ENCODE results near the gene OXLD1.

The OXLD1 gene

DNA sequence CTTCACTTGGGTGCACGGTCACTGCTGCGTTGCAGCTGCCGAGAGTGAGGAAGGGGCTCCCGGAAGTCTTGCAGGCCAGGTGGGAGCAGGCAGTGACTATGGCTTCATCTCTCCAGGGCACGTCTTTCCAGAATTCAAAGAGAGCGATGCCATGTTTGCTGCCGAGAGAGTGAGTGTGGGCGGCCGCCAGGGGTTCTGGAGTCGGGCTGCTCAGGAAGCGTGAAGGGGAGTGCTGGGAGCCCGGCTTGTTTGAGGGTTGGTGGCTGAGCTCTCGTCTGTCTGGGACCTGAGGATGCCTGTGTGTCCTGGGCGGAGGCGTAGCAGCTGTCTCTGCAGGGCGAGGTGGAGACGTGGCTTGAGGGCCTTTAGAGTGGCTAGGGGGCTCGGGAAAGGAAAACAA is 23.7 kb upstream of the OXLD1 start:
- H3K27me3 ChIP-seq (ENCODE audit: control insufficient read depth, insufficient read depth, low read length) = no peaks in the 10 kb centered on the region
- H3K36me3 ChIP-seq (ENCODE audit: control insufficient read depth, insufficient read depth, low read length) = peaks cover 98% of the 10 kb centered on the region
- no peaks in the 10 kb centered on the region for H3K9me3 ChIP-seq (ENCODE audit: control insufficient read depth, insufficient read depth, low read depth, low read length)
- peaks cover 3% of the 10 kb centered on the region; the same call in 1 of the 2 replicates for H3K4me1 ChIP-seq (ENCODE audit: control insufficient read depth, insufficient read depth, low read length)
- no peak overlapping the region for H3K4me3 ChIP-seq (ENCODE audit: low read depth, low read length)
- H3K27ac ChIP-seq (ENCODE audit: low read depth, low read length) = no peak overlapping the region
- H3K9ac ChIP-seq (ENCODE audit: low read length) = no peak overlapping the region

DNA sequence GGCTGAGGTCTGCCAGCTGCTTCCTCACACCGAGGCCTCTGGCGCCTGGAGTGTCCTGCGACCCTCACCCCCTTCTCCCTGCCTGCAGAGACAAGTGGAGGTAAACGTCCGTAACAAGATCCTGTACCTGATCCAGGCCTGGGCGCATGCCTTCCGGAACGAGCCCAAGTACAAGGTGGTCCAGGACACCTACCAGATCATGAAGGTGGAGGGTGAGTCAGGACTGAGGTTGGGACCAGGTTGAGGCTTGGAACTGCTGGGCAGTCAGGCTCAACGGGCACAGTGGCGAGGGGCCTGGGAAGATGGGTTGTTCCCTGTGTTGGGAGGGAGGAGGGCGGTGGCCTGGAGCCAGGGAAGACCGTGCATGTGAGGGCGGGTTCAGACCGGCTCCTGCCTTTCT is 22.2 kb upstream of the OXLD1 start:
- H3K36me3 ChIP-seq (ENCODE audit: control insufficient read depth, insufficient read depth, low read length) = peaks cover 84% of the 10 kb centered on the region
- no peak overlapping the region for H3K4me3 ChIP-seq (ENCODE audit: low read depth, low read length)
- H3K27me3 ChIP-seq (ENCODE audit: control insufficient read depth, insufficient read depth, low read length) = no peaks in the 10 kb centered on the region
- no peaks in the 10 kb centered on the region for H3K9me3 ChIP-seq (ENCODE audit: control insufficient read depth, insufficient read depth, low read depth, low read length)
- no peak overlapping the region for H3K9ac ChIP-seq (ENCODE audit: low read length)
- peaks cover 9% of the 10 kb centered on the region for H3K4me1 ChIP-seq (ENCODE audit: control insufficient read depth, insufficient read depth, low read length)
- H3K27ac ChIP-seq (ENCODE audit: low read depth, low read length) = no peak overlapping the region

GRCh38 chr17:81687770-81688541 is 21.6 kb upstream of the OXLD1 start:
- Histone ChIP-seq H3K9me3 (ENCODE audit: control insufficient read depth, insufficient read depth, low read depth, low read length) (no peaks in the 10 kb centered on the region), H3K4me1 (ENCODE audit: control insufficient read depth, insufficient read depth, low read length) (peaks cover 9% of the 10 kb centered on the region), H3K36me3 (ENCODE audit: control insufficient read depth, insufficient read depth, low read length) (peaks cover 77% of the 10 kb centered on the region), H3K27me3 (ENCODE audit: control insufficient read depth, insufficient read depth, low read length) (no peaks in the 10 kb centered on the region), H3K9ac (ENCODE audit: low read length) (no peak overlapping the region), H3K27ac (ENCODE audit: low read depth, low read length) (no peak overlapping the region), H3K4me3 (ENCODE audit: low read depth, low read length) (no peak overlapping the region)

DNA sequence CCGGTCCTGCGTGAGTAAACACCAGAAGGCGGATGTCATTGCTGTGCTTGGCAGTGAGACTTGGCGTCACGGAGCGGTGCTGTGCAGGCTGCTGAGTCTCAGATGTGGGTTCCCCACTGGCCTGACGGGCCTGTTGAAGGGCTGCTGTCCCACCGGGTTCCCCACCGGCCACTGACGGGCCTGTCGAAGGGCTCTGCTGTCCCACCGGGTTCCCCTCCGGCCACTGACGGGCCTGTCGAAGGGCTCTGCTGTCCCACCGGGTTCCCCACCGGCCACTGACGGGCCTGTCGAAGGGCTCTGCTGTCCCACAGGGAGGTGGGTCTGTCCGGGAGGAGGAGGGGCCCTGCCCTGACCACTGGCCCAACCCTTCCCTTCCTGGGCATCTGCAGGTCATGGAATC is 20.2 kb upstream of the OXLD1 start:
- no peak overlapping the region for H3K4me3 ChIP-seq (ENCODE audit: low read depth, low read length)
- H3K9ac ChIP-seq (ENCODE audit: low read length) = no peak overlapping the region
- H3K4me1 ChIP-seq (ENCODE audit: control insufficient read depth, insufficient read depth, low read length) = peaks cover 14% of the 10 kb centered on the region
- peaks cover 69% of the 10 kb centered on the region for H3K36me3 ChIP-seq (ENCODE audit: control insufficient read depth, insufficient read depth, low read length)
- no peaks in the 10 kb centered on the region for H3K27me3 ChIP-seq (ENCODE audit: control insufficient read depth, insufficient read depth, low read length)
- H3K27ac ChIP-seq (ENCODE audit: low read depth, low read length) = no peak overlapping the region
- H3K9me3 ChIP-seq (ENCODE audit: control insufficient read depth, insufficient read depth, low read depth, low read length) = no peaks in the 10 kb centered on the region

GRCh38 chr17:81685108-81685507 is 18.7 kb upstream of the OXLD1 start:
- peaks cover 14% of the 10 kb centered on the region for H3K4me1 ChIP-seq (ENCODE audit: control insufficient read depth, insufficient read depth, low read length)
- H3K27me3 ChIP-seq (ENCODE audit: control insufficient read depth, insufficient read depth, low read length) = no peaks in the 10 kb centered on the region
- peak overlapping the region; percentile 77 for H3K9ac ChIP-seq (ENCODE audit: low read length)
- peak overlapping the region; percentile 75 for H3K4me3 ChIP-seq (ENCODE audit: low read depth, low read length)
- peaks cover 59% of the 10 kb centered on the region for H3K36me3 ChIP-seq (ENCODE audit: control insufficient read depth, insufficient read depth, low read length)
- no peak overlapping the region for H3K27ac ChIP-seq (ENCODE audit: low read depth, low read length)
- no peaks in the 10 kb centered on the region for H3K9me3 ChIP-seq (ENCODE audit: control insufficient read depth, insufficient read depth, low read depth, low read length)

GRCh38 chr17:81684442-81684911 is 18.1 kb upstream of the OXLD1 start:
- no peaks in the 10 kb centered on the region for H3K9me3 ChIP-seq (ENCODE audit: control insufficient read depth, insufficient read depth, low read depth, low read length)
- peak overlapping the region; percentile 77 for H3K9ac ChIP-seq (ENCODE audit: low read length)
- H3K27me3 ChIP-seq (ENCODE audit: control insufficient read depth, insufficient read depth, low read length) = no peaks in the 10 kb centered on the region
- H3K4me3 ChIP-seq (ENCODE audit: low read depth, low read length) = peak overlapping the region; percentile 75
- H3K36me3 ChIP-seq (ENCODE audit: control insufficient read depth, insufficient read depth, low read length) = peaks cover 53% of the 10 kb centered on the region
- H3K4me1 ChIP-seq (ENCODE audit: control insufficient read depth, insufficient read depth, low read length) = peaks cover 14% of the 10 kb centered on the region
- H3K27ac ChIP-seq (ENCODE audit: low read depth, low read length) = peak overlapping the region; percentile 24; the same call in 1 of the 2 replicates

GRCh38 chr17:81683584-81684441 is 17.4 kb upstream of the OXLD1 start, which contains the start of the genes ARL16 and HGS:
ARL16 (minus strand) TSS chr17:81683797; CDS start chr17:81683753, 44 bp downstream.
HGS (plus strand) TSS chr17:81684011; CDS start chr17:81684067, 56 bp downstream.
- Histone ChIP-seq H3K9me3 (ENCODE audit: control insufficient read depth, insufficient read depth, low read depth, low read length) (no peaks in the 10 kb centered on the region), H3K36me3 (ENCODE audit: control insufficient read depth, insufficient read depth, low read length) (peaks cover 46% of the 10 kb centered on the region), H3K9ac (ENCODE audit: low read length) (peak within 1 kb of the TSS; percentile 90), H3K4me3 (ENCODE audit: low read depth, low read length) (peak within 1 kb of the TSS; percentile 98), H3K27me3 (ENCODE audit: control insufficient read depth, insufficient read depth, low read length) (no peaks in the 10 kb centered on the region), H3K27ac (ENCODE audit: low read depth, low read length) (peak within 1 kb of the TSS; percentile 83; the same call in 1 of the 2 replicates), H3K4me1 (ENCODE audit: control insufficient read depth, insufficient read depth, low read length) (peaks cover 14% of the 10 kb centered on the region)

- Histone ChIP-seq H3K9ac (ENCODE audit: low read length) (peak overlapping the region; percentile 90), H3K27ac (ENCODE audit: low read depth, low read length) (peak overlapping the region; percentile 83; the same call in 1 of the 2 replicates), H3K9me3 (ENCODE audit: control insufficient read depth, insufficient read depth, low read depth, low read length) (no peaks in the 10 kb centered on the region), H3K36me3 (ENCODE audit: control insufficient read depth, insufficient read depth, low read length) (peaks cover 40% of the 10 kb centered on the region), H3K27me3 (ENCODE audit: control insufficient read depth, insufficient read depth, low read length) (no peaks in the 10 kb centered on the region), H3K4me3 (ENCODE audit: low read depth, low read length) (peak overlapping the region; percentile 98), H3K4me1 (ENCODE audit: control insufficient read depth, insufficient read depth, low read length) (peaks cover 14% of the 10 kb centered on the region)
Measured at GRCh38 chr17:81683208-81683583, 16.8 kb upstream of the OXLD1 start.

GRCh38 chr17:81682565-81683207 is 16.3 kb upstream of the OXLD1 start:
- H3K27ac ChIP-seq (ENCODE audit: low read depth, low read length) = peak overlapping the region; percentile 83; the same call in 1 of the 2 replicates
- peak overlapping the region; percentile 98 for H3K4me3 ChIP-seq (ENCODE audit: low read depth, low read length)
- no peaks in the 10 kb centered on the region for H3K27me3 ChIP-seq (ENCODE audit: control insufficient read depth, insufficient read depth, low read length)
- H3K9ac ChIP-seq (ENCODE audit: low read length) = peak overlapping the region; percentile 90
- peaks cover 35% of the 10 kb centered on the region for H3K36me3 ChIP-seq (ENCODE audit: control insufficient read depth, insufficient read depth, low read length)
- peaks cover 14% of the 10 kb centered on the region for H3K4me1 ChIP-seq (ENCODE audit: control insufficient read depth, insufficient read depth, low read length)
- H3K9me3 ChIP-seq (ENCODE audit: control insufficient read depth, insufficient read depth, low read depth, low read length) = no peaks in the 10 kb centered on the region

DNA sequence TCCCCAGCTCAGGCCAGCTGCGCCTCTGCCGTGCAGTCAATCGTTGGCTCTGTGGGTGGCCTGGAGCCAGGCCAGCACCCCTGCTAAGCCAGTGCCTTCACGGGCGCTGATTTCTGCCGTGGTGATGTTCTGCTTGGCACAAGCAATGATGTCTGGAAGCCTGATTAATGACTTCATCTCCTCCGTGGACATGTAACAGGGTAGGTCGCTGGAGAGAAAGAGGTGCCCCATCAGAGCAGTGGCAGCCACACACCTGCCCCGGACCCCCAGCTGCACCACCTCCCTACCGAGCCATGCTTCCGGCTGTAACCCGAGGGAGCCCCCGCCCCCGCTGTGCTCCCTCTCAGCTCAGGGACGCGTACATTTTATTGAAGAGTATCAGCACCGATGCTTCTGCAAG is 15.3 kb upstream of the OXLD1 start:
- H3K4me1 ChIP-seq (ENCODE audit: control insufficient read depth, insufficient read depth, low read length) = peaks cover 14% of the 10 kb centered on the region
- no peak overlapping the region for H3K27ac ChIP-seq (ENCODE audit: low read depth, low read length)

More for the DNA sequence above, 15.3 kb upstream of the OXLD1 start:
- no peak overlapping the region for H3K9ac ChIP-seq (ENCODE audit: low read length)
- peaks cover 25% of the 10 kb centered on the region for H3K36me3 ChIP-seq (ENCODE audit: control insufficient read depth, insufficient read depth, low read length)
- no peaks in the 10 kb centered on the region for H3K9me3 ChIP-seq (ENCODE audit: control insufficient read depth, insufficient read depth, low read depth, low read length)
- H3K27me3 ChIP-seq (ENCODE audit: control insufficient read depth, insufficient read depth, low read length) = no peaks in the 10 kb centered on the region
- H3K4me3 ChIP-seq (ENCODE audit: low read depth, low read length) = no peak overlapping the region
